ENCODE results near the gene SGCD.

DNA sequence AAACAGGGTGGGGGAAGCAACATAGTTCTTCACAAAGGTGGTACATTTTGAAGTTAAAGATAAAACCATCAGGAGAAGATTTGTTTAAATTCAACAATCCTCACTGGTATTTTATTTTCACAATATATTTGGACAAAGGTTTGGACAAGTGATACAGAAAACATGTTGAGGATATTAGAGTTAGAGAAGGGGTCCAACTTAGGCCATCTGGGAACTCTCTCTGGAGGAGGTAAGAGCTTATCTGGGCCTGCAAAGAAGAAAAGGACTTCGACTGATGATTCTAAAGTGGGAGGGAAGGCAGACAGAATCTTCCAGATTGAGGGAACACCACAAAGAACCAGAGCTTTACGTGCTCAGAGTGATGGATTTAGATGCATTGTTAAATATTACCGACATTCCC, 58.5 kb downstream of the SGCD start:
- TF ChIP-seq, protein P1, sequence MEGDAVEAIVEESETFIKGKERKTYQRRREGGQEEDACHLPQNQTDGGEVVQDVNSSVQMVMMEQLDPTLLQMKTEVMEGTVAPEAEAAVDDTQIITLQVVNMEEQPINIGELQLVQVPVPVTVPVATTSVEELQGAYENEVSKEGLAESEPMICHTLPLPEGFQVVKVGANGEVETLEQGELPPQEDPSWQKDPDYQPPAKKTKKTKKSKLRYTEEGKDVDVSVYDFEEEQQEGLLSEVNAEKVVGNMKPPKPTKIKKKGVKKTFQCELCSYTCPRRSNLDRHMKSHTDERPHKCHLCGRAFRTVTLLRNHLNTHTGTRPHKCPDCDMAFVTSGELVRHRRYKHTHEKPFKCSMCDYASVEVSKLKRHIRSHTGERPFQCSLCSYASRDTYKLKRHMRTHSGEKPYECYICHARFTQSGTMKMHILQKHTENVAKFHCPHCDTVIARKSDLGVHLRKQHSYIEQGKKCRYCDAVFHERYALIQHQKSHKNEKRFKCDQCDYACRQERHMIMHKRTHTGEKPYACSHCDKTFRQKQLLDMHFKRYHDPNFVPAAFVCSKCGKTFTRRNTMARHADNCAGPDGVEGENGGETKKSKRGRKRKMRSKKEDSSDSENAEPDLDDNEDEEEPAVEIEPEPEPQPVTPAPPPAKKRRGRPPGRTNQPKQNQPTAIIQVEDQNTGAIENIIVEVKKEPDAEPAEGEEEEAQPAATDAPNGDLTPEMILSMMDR (optimal IDR thresholded peaks at IDR 0.05 in 1 of 3, IDR thresholded peaks at IDR 0.05 in 1 of 3, conservative IDR thresholded peaks at IDR 0.05 in 1 of 3; ENCODE audit: extremely low read depth in 1 of 3, insufficient read depth in 2 of 3, low read length in 3 of 3), result no peak
- TF ChIP-seq EZH2 (IDR thresholded peaks at IDR 0.05; ENCODE audit: low read length), result no peak
